ENCODE measurements around the gene ZNF91.
A peak's percentile ranks its signal among the peaks of the same experiment; 100 is the strongest.

ZNF91 gene

GRCh38 chr19:23395041-23395721 is at the start of gene ZNF91:
Gene ZNF91, minus strand, starts transcription at chr19:23395471. Its CDS starts 117 bp downstream, at chr19:23395354.
- Histone ChIP-seq H3K9me3 (replicated peaks; ENCODE audit: insufficient read depth, low read length) (no peaks in the 10 kb centered on the region), H3K9me2 (replicated peaks; ENCODE audit: insufficient read depth, low read length) (no peaks in the 10 kb centered on the region), H3K79me2 (ENCODE audit: low read length) (no peaks in the 10 kb centered on the region), H3K27ac (ENCODE audit: low read length) (peak within 1 kb of the TSS; percentile 29; the same call in 1 of the 2 replicates), H3K36me3 (replicated peaks; ENCODE audit: insufficient read depth, low read length) (no peaks in the 10 kb centered on the region), H3K27me3 (replicated peaks; ENCODE audit: insufficient read depth, low read length) (no peaks in the 10 kb centered on the region), H4K20me1 (ENCODE audit: insufficient read depth, low read length) (no peaks in the 10 kb centered on the region), H3K4me3 (ENCODE audit: low read length) (peak within 1 kb of the TSS; percentile 54), H2AFZ (ENCODE audit: low read length) (peak within 1 kb of the TSS; percentile 57), H3F3A (ENCODE audit: insufficient read depth, low read length) (no peaks in the 10 kb centered on the region), H3K4me2 (ENCODE audit: low read depth, low read length) (peak within 1 kb of the TSS; percentile 50; the same call in 1 of the 2 replicates), H3K4me1 (ENCODE audit: low read length) (no peaks in the 10 kb centered on the region), H3K9ac (ENCODE audit: low read length) (peak within 1 kb of the TSS; percentile 58; the same call in 1 of the 2 replicates)
- TF ChIP-seq EZH2phosphoT487 (IDR thresholded peaks at IDR 0.05; ENCODE audit: low read length) (no peak), EZH2 (optimal IDR thresholded peaks at IDR 0.05; ENCODE audit: low read depth, low read length) (no peak), CTCF (IDR thresholded peaks at IDR 0.05; ENCODE audit: low read length) (no peak)
- peak; percentile 82 for DNase-seq

GRCh38 chr19:23440791-23441190 is 45.5 kb upstream of the ZNF91 start:
- no peak for TF ChIP-seq EZH2phosphoT487 (IDR thresholded peaks at IDR 0.05; ENCODE audit: low read length)
- peak; percentile 49 for TF ChIP-seq CTCF (IDR thresholded peaks at IDR 0.05; ENCODE audit: low read length)
- H3K9ac ChIP-seq (ENCODE audit: low read length), result no peak overlapping the region
- H3K4me2 ChIP-seq (ENCODE audit: low read depth, low read length), result no peak overlapping the region
- H4K20me1 ChIP-seq (ENCODE audit: insufficient read depth, low read length), result no peaks in the 10 kb centered on the region
- H3K79me2 ChIP-seq (ENCODE audit: low read length), result no peaks in the 10 kb centered on the region
- H3K4me1 ChIP-seq (ENCODE audit: low read length), result no peaks in the 10 kb centered on the region
- H2AFZ ChIP-seq (ENCODE audit: low read length), result no peak overlapping the region
- H3K27ac ChIP-seq (ENCODE audit: low read length), result no peak overlapping the region
- no peaks in the 10 kb centered on the region for H3K36me3 ChIP-seq (replicated peaks; ENCODE audit: insufficient read depth, low read length)
- H3K27me3 ChIP-seq (replicated peaks; ENCODE audit: insufficient read depth, low read length), result no peaks in the 10 kb centered on the region
- H3K9me2 ChIP-seq (replicated peaks; ENCODE audit: insufficient read depth, low read length), result no peaks in the 10 kb centered on the region
- H3K9me3 ChIP-seq (replicated peaks; ENCODE audit: insufficient read depth, low read length), result no peaks in the 10 kb centered on the region; the same call in 1 of the 2 replicates
- peak; percentile 12 for DNase-seq
- no peak overlapping the region for H3K4me3 ChIP-seq (ENCODE audit: low read length)
- H3F3A ChIP-seq (ENCODE audit: insufficient read depth, low read length), result no peaks in the 10 kb centered on the region

DNA sequence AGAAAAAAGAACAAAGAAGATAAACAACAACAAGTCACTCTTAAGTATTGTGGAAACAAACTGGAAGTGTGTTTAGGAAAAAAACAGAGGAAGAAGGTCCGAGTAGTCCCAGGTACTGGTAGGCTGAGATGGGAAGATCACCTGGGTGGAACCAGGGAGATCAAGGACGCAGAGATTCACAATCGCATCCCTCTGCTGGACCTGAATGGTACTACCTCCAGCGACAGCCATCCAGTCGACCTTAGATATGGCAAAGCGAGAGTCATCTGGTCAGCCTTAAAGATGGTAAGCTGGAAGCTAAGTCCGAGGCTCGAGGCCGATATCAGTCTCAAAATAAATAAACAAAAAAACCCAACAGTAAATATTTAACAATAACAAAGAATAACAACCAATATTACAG is 44.9 kb upstream of the ZNF91 start:
- H3K36me3 ChIP-seq (replicated peaks; ENCODE audit: insufficient read depth, low read length), result no peaks in the 10 kb centered on the region
- H3K4me2 ChIP-seq (ENCODE audit: low read depth, low read length), result no peak overlapping the region
- H3K79me2 ChIP-seq (ENCODE audit: low read length), result no peaks in the 10 kb centered on the region
- no peaks in the 10 kb centered on the region; the same call in 1 of the 2 replicates for H3K9me3 ChIP-seq (replicated peaks; ENCODE audit: insufficient read depth, low read length)
- TF ChIP-seq EZH2phosphoT487 (IDR thresholded peaks at IDR 0.05; ENCODE audit: low read length), result no peak
- TF ChIP-seq CTCF (IDR thresholded peaks at IDR 0.05; ENCODE audit: low read length), result peak; percentile 18; the same call in 1 of the 2 replicates
- H3K27ac ChIP-seq (ENCODE audit: low read length), result no peak overlapping the region
- no peak overlapping the region for H3K4me3 ChIP-seq (ENCODE audit: low read length)
- H3K27me3 ChIP-seq (replicated peaks; ENCODE audit: insufficient read depth, low read length), result no peaks in the 10 kb centered on the region
- no peaks in the 10 kb centered on the region for H4K20me1 ChIP-seq (ENCODE audit: insufficient read depth, low read length)
- H3K4me1 ChIP-seq (ENCODE audit: low read length), result no peaks in the 10 kb centered on the region
- DNase-seq, result no peak
- no peaks in the 10 kb centered on the region for H3F3A ChIP-seq (ENCODE audit: insufficient read depth, low read length)
- no peak overlapping the region for H3K9ac ChIP-seq (ENCODE audit: low read length)
- no peak overlapping the region for H2AFZ ChIP-seq (ENCODE audit: low read length)
- no peaks in the 10 kb centered on the region for H3K9me2 ChIP-seq (replicated peaks; ENCODE audit: insufficient read depth, low read length)

Measured in MM.1S (cell line).